HG03097 (cell line): Measurements from ENCODE around the gene ARHGAP9.

Experiments used
- ATAC-seq: cut with Tn5 transposase; IDR thresholded peaks from one replicate; pipeline ENCODE4 v1.9.1; 2021; ENCODE audit not compliant: unreplicated experiment, low FRiP score

The ARHGAP9 gene

GRCh38 chr12:57474430-57474829 lies 5.2 kb downstream of the ARHGAP9 start:
- no peak for ATAC-seq

GRCh38 chr12:57473886-57474285 lies 5.8 kb downstream of the ARHGAP9 start:
- ATAC-seq, result no peak

- ATAC-seq, result no peak
These were observed 6.3 kb downstream of the ARHGAP9 start for GRCh38 chr12:57473392-57473791.

- ATAC-seq, result no peak
These were observed 7.3 kb downstream of the ARHGAP9 start for GRCh38 chr12:57472391-57472790.

GRCh38 chr12:57471661-57472060 lies 8.0 kb downstream of the ARHGAP9 start:
- ATAC-seq, result no peak

- ATAC-seq, result no peak
These were observed 8.6 kb downstream of the ARHGAP9 start for GRCh38 chr12:57470970-57471656.

GRCh38 chr12:57470286-57470969 lies 9.2 kb downstream of the ARHGAP9 start:
- ATAC-seq, result no peak

GRCh38 chr12:57469296-57470164 lies 10.1 kb downstream of the ARHGAP9 start:
- ATAC-seq, result no peak

- no peak for ATAC-seq
These were observed 11.8 kb downstream of the ARHGAP9 start for GRCh38 chr12:57467915-57468314.

- no peak for ATAC-seq
These were observed 12.3 kb downstream of the ARHGAP9 start for GRCh38 chr12:57467212-57467874.

GRCh38 chr12:57465747-57466505 lies 13.7 kb downstream of the ARHGAP9 start:
- ATAC-seq, result no peak

GRCh38 chr12:57465030-57465746 lies 14.5 kb downstream of the ARHGAP9 start:
- ATAC-seq, result no peak

- ATAC-seq, result no peak
These were observed 15.1 kb downstream of the ARHGAP9 start for GRCh38 chr12:57464569-57464968.

- ATAC-seq, result no peak
These were observed 16.8 kb downstream of the ARHGAP9 start for GRCh38 chr12:57462912-57463253.

GRCh38 chr12:57462251-57462911 lies 17.3 kb downstream of the ARHGAP9 start:
- peak; percentile 58 for ATAC-seq

- no peak for ATAC-seq
These were observed 17.8 kb downstream of the ARHGAP9 start for GRCh38 chr12:57461917-57462250.

GRCh38 chr12:57461276-57461916 lies 18.3 kb downstream of the ARHGAP9 start:
- ATAC-seq, result no peak

GRCh38 chr12:57460841-57461275 lies 18.8 kb downstream of the ARHGAP9 start:
- ATAC-seq, result no peak

- no peak for ATAC-seq
These were observed 19.2 kb downstream of the ARHGAP9 start for GRCh38 chr12:57460468-57460784.
